Raji (cell line): ENCODE data around the gene IFNK.

Experiments
- POLR2A ChIP-seq: IDR thresholded peaks from 2 replicates; pipeline ENCODE4 v1.6.1; 2011; ENCODE audit warnings: low read depth, low read length, control low read depth; ENCODE audit not compliant: insufficient read depth

IFNK gene, protein sequence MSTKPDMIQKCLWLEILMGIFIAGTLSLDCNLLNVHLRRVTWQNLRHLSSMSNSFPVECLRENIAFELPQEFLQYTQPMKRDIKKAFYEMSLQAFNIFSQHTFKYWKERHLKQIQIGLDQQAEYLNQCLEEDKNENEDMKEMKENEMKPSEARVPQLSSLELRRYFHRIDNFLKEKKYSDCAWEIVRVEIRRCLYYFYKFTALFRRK

DNA sequence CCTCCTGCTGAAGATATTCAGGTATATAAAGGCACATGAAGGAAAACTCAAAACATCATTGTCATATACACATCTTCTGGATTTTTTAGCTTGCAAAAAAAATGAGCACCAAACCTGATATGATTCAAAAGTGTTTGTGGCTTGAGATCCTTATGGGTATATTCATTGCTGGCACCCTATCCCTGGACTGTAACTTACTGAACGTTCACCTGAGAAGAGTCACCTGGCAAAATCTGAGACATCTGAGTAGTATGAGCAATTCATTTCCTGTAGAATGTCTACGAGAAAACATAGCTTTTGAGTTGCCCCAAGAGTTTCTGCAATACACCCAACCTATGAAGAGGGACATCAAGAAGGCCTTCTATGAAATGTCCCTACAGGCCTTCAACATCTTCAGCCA, at the start of gene IFNK:
TSS of gene IFNK (plus strand) at position 55 of the 400 bp plus-strand sequence. CDS start at position 102, 47 bp downstream.
- no peak for TF ChIP-seq POLR2A

DNA sequence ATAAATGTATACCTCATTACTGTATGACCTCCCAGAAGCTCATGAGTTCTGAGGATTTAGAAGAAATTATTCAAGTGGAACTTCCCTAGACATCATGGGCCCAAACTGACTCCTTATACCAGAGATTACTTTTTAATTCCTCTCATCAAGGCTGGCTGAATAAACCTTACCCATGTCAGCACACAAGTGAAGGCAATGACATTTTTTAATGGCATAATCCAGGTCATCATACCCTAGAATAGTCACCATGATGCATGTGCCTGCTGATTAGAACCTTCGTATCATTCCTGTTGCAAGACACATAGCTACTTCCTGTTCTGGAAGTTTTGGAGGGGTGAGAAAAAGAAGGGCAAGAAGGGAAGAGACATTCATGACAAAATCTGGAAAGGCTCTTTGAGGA, 49.8 kb upstream of the IFNK start:
- TF ChIP-seq POLR2A = no peak

DNA sequence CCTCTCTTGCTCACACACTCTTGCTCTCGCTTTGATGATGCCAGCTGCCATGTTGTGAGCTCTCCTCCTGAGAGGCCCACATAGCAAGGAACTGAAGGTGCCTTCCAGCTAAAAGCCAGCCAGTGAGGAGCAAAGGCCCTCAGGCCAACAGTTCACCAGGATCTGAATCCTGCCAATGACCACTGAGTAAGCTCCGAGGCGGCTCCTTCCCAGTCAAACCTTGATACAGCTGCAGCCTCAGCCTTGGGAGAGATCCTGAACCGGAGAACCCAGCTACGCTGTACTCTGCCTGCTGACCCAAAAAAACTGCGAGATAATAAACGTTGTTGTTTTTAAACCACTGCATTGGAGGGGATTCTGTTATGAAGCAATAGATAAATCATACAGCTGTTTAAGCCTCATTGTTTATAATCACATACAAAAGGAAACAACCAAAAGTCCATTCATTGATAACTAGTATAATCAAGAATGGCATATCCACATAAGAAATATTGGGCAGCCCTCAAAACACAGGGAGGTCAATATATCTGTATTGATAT, 49.0 kb upstream of the IFNK start:
- TF ChIP-seq POLR2A = no peak

DNA sequence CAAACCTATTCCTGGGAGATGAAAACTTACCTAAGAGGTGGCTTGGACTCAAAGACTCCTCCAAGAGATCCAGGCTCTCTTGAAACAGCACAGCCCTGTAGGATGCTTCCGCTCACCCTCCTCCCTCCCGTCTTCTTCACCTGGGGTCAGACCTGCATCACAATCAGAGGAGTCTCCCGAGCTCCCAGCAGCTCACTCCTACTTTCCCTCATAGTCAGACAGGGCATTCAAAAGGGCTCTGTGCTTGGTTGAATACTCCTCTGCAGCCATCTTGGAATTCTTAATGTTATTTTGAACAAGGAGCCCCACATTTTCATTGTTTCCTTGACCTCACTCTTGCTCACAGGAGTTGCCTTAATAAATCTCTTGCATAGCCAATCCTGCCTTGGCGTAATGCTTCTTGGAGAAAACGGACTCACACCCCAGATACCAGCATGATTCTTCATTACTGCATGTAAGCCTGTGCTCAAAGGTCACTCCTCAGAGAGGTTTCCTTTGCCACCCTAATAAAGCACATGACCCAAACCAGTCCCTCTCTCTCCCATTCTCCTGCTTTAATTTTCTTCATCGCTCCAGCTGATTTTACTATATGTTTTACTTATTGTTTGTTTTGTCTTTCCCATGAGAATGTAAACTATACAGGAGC, 47.1 kb upstream of the IFNK start:
- no peak for TF ChIP-seq POLR2A

DNA sequence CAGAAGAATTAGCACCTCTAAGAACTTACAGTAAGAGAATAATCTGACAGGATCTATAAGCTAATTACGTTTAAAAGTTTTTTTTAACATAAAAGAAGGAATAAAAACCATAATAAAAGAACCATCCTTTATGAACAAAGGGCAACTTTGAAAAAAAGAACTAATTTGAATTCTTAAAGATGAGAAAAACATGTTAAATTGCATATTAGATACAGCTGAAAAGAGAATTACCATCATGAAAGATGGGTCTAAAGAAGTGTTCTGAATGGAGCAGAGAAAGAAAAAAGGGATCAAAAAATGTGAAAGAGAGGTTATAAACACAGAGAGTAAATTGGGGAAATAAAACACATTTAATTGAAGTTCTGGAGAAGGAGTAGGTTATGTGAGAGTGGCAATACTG, 45.8 kb upstream of the IFNK start:
- no peak for TF ChIP-seq POLR2A

DNA sequence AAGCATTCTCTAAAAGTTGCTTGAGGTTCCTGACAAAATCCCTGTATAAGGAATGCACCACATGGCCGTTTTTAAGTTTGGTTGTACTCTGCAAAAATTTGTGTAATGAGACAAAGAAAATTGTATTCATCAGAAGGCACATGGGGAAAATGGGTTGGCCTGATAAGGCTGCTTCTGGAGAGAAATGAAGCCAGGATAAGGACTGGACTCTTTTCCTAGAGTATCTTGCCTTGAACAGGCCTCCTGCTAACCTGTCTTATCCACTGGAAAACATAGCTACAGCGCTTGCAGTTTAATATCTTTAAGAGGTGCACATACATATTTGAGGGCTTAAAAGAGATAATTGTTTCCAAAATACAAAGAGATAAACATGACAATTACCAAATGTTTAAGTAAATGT, 41.4 kb upstream of the IFNK start:
- no peak for TF ChIP-seq POLR2A

DNA sequence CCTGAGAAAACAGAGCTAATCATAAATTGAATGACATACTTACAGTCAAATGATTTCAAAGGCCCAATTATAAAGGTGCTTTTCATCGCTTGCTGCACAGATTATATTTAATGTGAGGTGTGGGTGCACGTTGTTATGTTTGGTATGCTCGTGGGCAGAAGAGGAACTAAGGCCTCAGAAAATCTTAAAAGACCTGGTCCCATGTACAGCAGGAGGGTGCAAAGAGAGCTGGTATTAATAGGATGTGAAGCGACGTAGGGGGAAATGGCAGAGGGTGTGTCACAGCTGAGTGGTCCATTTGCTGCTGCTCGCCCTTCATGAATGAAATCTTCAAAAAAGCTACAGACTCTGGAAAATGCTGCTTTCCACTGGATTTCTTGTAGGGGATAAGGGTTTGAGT, 40.5 kb upstream of the IFNK start:
- no peak for TF ChIP-seq POLR2A

DNA sequence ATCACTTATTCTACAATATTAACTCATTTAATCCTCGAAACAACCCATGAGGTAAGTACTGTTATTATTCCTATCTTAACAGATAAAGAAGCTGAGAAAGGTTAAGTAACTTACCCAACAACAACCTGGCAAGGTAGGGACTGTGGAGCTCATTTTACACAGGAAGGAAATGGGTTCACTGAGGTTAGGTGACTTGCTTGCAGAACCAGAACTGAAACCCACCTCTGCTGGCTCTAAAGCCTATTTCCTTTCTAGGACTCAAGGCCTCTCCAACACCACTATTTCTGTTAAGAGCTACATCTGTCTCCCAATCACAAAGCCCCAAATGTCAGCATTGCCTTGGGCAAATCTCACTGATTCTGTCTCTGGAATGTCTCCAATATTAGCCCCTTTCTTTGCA, 38.9 kb upstream of the IFNK start:
- TF ChIP-seq POLR2A = no peak

DNA sequence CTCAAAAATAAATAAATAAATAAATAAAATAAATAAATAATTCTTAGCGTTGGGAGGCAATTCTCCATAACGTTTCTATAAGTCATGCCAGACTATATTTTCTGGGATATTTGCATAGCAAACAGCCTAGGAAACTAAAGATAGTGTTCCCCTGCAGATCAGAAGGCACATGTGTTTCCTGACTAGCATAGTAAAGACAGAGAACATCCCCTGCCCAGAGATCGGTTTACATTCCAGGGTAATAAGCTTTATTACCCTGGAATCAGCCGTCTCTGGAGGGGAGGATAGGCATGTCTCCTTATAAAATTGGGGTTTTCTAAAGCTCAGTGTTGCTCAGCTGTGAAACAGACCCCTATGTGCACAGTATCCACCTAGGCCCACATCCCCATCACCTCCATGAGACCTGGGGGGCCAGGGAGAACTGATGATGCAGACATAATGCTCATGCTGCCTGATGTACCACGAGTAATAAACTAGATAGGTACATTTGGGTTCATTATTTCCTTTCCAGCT, 36.9 kb upstream of the IFNK start:
- no peak for TF ChIP-seq POLR2A

DNA sequence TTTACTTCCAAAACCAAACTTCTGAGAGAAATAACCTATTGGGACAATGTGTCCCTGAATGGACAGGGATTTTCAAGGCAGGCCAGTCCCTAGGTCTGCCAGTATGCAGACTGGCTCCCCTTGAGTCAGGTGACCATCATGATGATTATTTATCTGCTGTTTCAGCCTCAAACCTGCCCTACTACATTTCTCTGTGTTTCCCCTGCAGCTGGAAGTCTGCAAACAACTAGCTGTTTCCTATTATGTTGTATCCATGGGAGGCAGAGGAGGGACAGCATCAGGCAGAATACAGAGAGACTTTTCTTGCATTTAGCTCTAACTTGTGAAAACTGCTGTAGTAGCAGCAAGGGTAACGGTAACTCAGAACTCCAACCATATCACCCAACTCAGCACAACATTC, 36.2 kb upstream of the IFNK start:
- TF ChIP-seq POLR2A = no peak

DNA sequence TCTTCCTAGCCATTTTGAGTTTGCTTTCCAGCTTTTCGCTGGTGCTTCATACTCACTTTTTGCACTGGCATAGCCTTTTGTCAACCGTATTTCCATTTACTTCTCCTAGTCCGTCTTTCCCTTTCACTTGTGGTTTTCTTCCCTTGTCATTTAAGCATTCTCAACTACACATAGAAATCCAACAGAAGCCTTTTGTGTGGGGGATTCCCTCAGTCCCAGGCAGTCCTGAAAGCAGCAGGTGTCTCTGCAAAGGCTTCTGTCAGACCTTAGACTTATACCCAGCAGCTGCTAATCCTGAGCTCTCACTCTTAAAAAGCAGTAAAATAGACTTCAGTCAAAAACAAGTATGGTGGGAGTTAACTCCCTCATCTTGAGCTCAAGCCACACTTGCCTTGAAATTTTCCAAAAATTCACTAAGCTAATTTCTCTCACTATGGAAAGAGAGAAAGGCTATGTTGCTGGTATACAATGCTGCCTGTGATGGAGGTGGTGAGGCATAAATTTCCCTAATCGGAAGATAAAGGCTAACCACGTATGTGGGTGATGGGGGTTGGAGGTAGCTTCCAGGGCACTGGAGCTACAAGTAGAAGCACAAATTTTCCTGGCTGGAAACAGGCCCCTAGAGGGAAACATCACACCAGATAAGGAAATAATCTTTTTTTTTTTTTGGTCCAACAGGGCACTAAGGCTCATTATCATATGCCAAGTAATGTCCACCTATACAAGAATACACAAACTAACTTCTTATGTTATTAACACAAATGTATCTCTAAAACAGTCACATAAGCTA, 34.8 kb upstream of the IFNK start:
- TF ChIP-seq POLR2A = no peak

DNA sequence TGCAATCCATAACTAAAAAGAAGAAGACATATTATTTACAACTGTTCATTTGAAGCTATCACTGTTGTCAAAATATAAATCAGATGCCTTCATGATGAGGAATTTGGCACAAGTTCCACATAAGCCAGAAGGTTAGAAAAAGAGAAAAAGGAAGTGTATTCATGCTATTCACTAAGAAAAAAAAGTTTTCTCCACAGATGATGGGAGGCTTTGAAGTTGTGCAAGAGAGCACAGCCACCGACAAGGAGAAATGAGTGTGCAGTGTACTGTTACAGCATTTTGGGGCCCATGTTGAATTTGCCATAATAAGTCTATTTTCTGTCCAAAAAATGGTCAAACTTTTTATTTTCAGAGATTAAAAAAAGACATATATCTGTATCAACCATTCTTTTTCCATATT, 32.9 kb upstream of the IFNK start:
- TF ChIP-seq POLR2A = no peak

DNA sequence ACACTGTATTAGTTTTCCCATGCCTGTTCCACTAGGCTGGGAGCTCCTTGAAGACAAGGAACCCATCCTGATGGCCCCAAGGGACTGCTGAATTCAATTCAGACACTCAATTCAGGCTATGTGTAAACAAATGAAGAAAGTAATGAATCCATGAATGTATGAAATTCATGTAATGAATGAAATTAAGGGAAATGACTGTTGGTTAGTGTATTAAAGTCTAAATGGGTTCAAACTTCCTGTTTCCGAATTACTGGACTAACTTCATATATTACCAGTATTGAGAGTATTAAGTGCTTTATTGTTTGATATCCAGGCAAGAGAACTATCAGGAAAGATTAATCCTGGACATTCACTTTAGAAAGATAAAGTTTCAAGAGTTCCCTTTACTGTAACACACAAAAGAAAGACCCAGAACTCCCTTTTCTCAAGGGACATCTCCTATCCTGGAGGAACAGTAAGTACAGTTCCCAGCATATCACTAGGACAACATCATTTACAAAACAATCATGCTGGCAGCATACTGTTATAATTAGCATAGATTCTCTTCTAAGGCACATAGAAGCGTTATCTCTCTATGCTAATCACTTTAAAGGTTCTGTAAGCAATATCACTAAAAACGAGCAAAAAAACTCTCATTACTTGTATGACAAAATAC, 28.5 kb upstream of the IFNK start:
- TF ChIP-seq POLR2A = no peak

DNA sequence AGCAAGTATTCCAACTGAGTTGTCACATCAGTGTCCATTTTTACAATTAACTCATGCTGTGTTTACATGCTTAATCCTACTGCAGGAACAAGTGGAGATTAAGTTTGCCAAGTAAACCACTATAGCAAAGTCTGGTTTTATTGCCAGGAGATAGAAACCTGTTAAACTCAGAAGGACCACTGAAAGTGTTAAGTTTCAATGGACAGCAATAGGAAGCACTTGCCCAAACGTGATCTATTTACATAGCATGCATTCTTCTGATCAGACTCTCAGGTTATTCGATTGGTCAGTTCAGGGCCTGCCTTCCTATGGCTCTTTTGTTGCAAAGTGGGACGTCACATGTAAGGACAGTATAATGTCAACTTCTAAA, 28.0 kb upstream of the IFNK start:
- no peak for TF ChIP-seq POLR2A

DNA sequence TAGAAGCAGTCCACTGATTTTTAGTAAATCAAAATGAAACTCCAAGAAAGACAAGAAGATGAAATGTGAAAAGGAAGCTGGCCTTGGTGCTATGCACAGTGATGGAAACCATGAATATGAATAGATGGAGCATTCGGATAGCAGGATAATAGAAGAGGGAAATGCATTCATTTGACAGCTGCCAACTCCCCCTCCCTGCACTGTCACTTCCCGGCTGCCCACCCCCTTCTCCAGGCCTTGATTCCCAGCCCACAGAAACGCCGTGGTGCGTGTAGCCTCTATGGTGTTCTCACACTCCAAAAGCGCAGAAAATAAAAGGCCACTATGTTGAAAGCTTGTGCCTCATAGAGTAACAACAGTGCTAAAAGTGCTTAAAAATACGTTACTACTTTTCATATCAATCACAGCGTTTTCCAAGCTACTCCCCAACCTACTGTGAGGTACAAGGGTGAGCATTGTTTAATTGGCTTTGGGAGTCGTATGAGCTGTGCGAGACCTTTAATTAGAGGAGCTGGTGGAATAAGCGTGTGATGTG, 26.1 kb upstream of the IFNK start:
- no peak for TF ChIP-seq POLR2A
